ENCODE data around the gene TEC. TPM values are rescaled to one million over a fixed set of nuclear protein-coding genes. Genes with fewer than 3 reads are reported as not detected.

Gene TEC
- total RNA-seq, 1 donor from 2014 or later, result 2.7 TPM

DNA sequence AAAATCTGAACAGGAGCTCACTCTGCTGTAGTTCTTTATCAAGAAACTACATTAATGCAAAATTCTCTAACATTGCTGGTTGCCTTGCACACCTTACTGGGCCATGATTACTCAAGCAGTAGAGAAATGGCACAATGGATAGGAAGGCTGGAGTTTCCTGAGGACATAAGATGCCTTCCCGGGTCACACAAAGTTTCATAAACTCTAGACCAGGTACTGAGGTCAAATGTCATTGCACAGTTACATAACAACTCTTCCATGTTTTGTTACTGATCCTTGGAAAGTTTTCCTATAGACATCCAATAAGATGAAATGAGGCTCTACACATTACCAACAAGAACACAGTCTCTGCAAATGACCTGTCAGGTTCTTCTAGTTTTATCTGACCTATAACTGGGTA is 9.9 kb downstream of the TEC start:
- DNase-seq, result no peak
- Mint-ChIP-seq H3K36me3 (ENCODE audit: low read depth) (no peaks in the 10 kb centered on the region), H3K4me1 (peaks cover 9% of the 10 kb centered on the region), H3K4me3 (no peak overlapping the region), H3K9me3 (peaks cover 5% of the 10 kb centered on the region), H3K27ac (no peak overlapping the region), H3K27me3 (no peaks in the 10 kb centered on the region)
- intact Hi-C loops (cut with micrococcal nuclease), result no loop called here

DNA sequence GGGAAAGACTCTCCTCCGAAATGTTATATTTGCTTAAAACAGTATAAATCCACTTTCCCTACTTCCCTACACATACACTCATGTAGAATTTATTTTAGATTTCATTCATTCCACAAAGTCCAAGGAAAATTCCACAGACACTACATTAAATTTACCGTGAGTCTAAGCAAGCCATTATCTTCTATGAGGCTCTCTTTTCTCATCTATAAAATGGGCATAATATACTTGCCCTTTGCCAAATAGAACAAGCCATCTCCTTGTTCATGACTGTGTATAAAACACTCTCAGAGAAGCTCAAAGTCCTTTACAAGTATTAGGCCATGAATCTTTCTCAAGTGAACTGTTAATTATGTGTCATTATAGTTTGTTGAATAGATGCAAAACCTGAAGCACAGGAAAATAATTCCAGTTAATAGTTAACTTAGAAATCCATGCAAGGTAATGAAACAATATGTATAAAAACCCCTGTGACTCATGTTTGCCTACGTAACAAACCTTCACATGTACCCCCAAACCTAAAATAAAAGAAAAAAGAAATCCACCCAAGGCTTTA is 10.7 kb downstream of the TEC start:
- no peak for DNase-seq
- H3K4me3 Mint-ChIP-seq, result no peak overlapping the region
- H3K36me3 Mint-ChIP-seq (ENCODE audit: low read depth), result no peaks in the 10 kb centered on the region
- intact Hi-C loops (cut with micrococcal nuclease), result no loop called here
- H3K4me1 Mint-ChIP-seq, result peaks cover 9% of the 10 kb centered on the region
- peaks cover 5% of the 10 kb centered on the region for H3K9me3 Mint-ChIP-seq
- no peaks in the 10 kb centered on the region for H3K27me3 Mint-ChIP-seq
- H3K27ac Mint-ChIP-seq, result no peak overlapping the region

DNA sequence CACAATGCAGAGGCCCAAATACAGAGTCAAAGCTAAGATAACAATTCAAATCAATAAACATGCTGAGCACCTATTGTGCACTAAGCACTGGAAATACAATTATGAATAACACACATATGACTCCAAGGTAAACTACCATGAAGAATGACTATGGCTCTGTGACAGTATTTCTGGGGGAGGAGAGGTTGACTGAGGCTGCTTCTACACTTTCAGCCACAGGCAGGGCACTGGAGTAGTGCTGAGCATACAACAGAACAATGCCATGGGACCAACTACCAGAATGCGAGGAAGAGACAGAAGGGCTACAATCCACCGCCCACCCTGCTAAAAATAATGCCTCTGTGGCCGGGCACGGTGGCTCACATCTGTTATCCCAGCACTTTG is 13.7 kb downstream of the TEC start:
- intact Hi-C loops (cut with micrococcal nuclease), result no loop called here
- peaks cover under 1% of the 10 kb centered on the region for H3K4me1 Mint-ChIP-seq
- no peak overlapping the region for H3K4me3 Mint-ChIP-seq
- H3K27me3 Mint-ChIP-seq, result no peaks in the 10 kb centered on the region
- no peak overlapping the region for H3K27ac Mint-ChIP-seq
- H3K36me3 Mint-ChIP-seq (ENCODE audit: low read depth), result no peaks in the 10 kb centered on the region
- DNase-seq, result no peak
- no peaks in the 10 kb centered on the region for H3K9me3 Mint-ChIP-seq

DNA sequence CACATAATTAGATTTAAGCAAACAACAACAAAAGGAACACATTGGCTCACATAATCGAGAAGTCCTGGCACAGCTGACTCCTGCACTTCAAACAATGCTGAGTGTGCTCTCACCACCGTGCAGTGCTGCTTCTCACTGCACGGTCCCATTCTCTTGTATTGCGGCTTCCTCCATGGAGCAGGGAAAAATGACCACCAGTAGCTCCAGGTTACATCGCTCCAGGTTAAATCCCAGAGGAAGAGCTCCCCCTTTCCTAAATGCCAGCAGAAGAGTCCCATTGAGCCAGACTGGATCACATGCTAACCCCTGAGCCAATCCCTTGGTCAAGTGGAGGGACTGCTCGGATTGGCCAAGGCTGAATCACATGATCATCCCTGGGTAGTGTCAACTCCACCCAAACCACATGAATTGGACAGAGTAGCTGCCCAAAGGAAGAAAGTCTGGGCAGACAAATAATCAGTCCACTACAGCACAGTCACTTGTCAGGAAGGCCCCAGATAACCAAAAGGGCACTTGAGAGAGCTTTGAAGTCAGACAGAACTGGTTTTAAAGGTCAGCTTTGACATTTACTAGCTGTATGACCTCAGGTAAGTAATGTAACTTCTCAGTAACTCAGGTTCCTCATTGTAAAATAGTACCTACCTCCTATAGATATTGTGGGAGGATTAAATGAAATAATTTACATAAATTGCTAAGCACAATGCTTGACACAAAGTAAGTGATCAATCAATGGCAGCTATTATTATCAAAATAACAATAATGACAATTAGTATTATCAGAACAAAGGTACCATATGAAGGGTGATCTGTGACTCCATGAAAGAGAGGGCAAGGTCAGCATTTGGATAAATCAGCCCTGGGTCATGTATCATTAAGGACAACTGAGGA is 14.3 kb downstream of the TEC start:
- no peak for DNase-seq
- Mint-ChIP-seq H3K4me3 (no peak overlapping the region), H3K4me1 (no peaks in the 10 kb centered on the region), H3K27ac (no peak overlapping the region), H3K27me3 (no peaks in the 10 kb centered on the region), H3K9me3 (no peaks in the 10 kb centered on the region), H3K36me3 (ENCODE audit: low read depth) (no peaks in the 10 kb centered on the region)
- intact Hi-C loops (cut with micrococcal nuclease), result no loop called here

DNA sequence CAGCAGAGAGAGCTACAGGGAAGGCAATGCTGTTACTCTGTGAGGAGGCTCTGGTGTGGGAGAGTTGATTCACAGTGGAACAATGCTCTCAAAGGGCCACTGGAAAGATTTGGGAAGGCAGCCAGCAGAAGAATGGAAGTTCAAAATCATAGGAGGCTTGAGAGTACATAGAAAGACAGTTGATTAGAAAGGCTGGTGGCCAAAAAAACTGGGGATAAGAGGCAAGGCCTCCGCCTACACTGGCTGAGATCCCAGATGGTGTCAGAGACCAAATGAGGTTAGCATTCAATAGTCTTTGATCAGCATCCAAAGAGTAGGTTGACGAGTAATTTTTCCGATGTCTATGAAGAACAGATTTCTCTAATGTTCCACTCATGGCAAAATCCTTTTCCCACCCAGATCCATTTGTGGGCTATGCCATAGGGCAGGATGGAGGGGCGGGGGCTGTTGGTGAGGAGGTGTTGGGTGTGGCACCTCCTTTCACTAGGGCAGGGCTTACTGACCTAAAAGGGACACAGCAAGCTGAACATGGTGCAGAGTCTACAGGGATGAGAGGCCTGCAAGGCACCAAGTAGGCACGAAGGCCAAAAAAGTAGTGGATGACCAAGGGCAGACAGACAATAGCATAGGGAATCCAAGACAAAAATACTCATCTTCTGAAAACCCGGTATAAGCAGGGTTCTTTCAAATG is 15.1 kb downstream of the TEC start:
- Mint-ChIP-seq H3K4me1 (no peaks in the 10 kb centered on the region), H3K27ac (no peak overlapping the region), H3K4me3 (no peak overlapping the region), H3K9me3 (no peaks in the 10 kb centered on the region), H3K36me3 (ENCODE audit: low read depth) (no peaks in the 10 kb centered on the region), H3K27me3 (no peaks in the 10 kb centered on the region)
- intact Hi-C loops (cut with micrococcal nuclease), result no loop called here
- no peak for DNase-seq

DNA sequence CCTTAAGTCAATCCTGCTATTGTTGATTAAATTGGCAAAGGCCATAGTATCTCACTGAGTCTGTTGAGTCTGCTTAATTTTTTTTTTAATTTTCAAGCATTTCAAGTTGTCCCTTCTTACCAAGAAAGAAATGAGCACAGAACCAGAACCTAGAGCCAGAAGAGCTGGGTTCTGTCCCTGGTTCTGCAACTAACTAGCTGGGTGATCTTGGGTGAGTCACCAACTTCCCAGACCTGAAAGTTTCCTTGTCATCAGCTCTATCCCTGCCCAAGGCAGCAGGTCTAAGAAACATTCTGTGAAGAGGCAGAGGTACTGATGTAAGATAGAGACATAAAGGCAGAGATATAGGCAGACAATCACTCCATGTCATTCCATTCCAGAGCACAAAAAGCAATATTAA is 17.3 kb downstream of the TEC start:
- no peak for DNase-seq
- intact Hi-C loops (cut with micrococcal nuclease), result no loop called here
- no peaks in the 10 kb centered on the region for H3K36me3 Mint-ChIP-seq (ENCODE audit: low read depth)
- no peak overlapping the region for H3K27ac Mint-ChIP-seq
- H3K27me3 Mint-ChIP-seq, result no peaks in the 10 kb centered on the region
- H3K4me3 Mint-ChIP-seq, result no peak overlapping the region
- no peaks in the 10 kb centered on the region for H3K9me3 Mint-ChIP-seq
- no peaks in the 10 kb centered on the region for H3K4me1 Mint-ChIP-seq

DNA sequence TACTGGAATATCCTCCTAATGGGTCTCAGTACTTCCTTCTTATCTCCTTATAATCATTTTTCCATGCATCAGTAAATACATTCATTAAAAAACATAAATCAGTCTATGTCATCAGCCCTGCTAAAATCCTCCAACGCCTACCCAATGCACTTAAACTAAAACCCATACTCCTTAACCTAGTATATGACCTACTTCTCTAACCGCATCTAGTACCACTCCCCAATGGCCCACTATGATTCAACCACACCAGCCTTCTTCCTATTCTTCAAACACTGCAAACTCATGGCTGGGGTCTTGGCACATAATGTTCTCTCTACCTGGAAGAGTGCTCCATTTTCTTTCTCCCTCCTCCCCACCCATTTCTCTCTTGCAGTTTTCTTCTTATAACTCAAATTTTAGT is 18.7 kb downstream of the TEC start:
- intact Hi-C loops (cut with micrococcal nuclease), result no loop called here
- H3K27me3 Mint-ChIP-seq, result no peaks in the 10 kb centered on the region

DNA sequence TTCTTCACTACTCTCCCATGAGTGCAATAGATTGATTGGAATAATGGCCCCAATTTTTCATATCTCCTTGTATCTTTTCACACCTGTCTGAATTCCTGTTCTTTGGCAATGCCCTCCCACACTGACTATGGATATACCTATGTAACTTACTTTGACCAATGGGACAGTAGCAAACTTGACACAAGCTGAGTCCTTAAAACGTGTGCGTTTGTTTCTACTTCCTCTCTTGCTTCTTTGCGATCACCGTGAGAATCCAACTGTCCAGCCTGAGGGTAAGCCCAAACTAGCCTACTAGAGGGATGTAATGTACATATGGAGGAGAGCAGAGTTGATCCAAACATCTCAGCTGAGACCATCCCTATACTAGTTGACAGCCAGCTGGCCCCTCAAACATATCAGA is 19.3 kb downstream of the TEC start:
- Mint-ChIP-seq H3K4me1 (no peaks in the 10 kb centered on the region), H3K27me3 (no peaks in the 10 kb centered on the region), H3K36me3 (ENCODE audit: low read depth) (no peaks in the 10 kb centered on the region), H3K27ac (no peak overlapping the region), H3K4me3 (no peak overlapping the region), H3K9me3 (no peaks in the 10 kb centered on the region)
- intact Hi-C loops (cut with micrococcal nuclease), result no loop called here
- DNase-seq, result no peak

More for the DNA sequence above, 18.7 kb downstream of the TEC start:
- Mint-ChIP-seq H3K4me3 (no peak overlapping the region), H3K27ac (no peak overlapping the region), H3K9me3 (no peaks in the 10 kb centered on the region), H3K36me3 (ENCODE audit: low read depth) (no peaks in the 10 kb centered on the region), H3K4me1 (no peaks in the 10 kb centered on the region)
- DNase-seq, result no peak

DNA sequence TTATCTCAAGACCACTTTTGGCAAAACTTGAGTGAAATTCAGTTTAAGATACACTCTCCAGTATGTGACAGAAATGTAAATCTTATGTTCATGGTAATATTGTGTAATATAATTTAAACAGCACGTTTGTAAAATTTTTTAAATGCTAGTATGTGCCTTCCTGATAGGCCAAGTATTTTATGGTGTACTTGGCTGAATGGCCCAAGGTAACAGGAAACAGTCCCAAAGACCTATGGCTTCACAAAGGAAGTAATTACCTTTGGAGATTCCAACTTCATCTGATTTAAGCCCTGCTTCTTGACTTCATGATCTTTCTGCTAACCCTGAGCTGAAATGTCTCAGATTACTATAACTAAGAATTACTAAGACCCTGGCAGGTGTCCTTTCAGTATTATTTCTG is 20.3 kb downstream of the TEC start:
- intact Hi-C loops (cut with micrococcal nuclease), result no loop called here
- Mint-ChIP-seq H3K4me1 (no peaks in the 10 kb centered on the region), H3K9me3 (no peaks in the 10 kb centered on the region), H3K4me3 (no peak overlapping the region), H3K27ac (no peak overlapping the region), H3K27me3 (no peaks in the 10 kb centered on the region), H3K36me3 (ENCODE audit: low read depth) (no peaks in the 10 kb centered on the region)
- no peak for DNase-seq

DNA sequence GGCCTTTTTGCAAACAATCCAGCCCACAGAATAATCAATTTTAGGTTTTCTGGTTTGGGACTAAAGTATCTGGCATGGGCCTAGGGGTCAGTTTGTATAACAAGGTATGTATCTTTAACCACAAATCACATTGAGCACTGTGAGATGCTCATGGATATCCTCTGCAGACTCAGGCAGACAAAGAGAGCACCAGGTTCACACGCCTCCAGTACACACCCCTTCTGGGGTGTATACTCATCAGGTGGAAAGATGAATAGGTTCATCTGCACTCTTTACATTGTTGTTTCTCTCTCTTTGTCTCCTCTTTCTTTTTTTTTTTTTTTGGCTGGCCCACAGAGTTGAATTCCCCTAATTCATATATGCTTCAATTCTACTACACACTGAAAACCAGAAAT is 21.1 kb downstream of the TEC start:
- DNase-seq, result no peak
- Mint-ChIP-seq H3K27me3 (no peaks in the 10 kb centered on the region), H3K27ac (no peak overlapping the region), H3K36me3 (ENCODE audit: low read depth) (no peaks in the 10 kb centered on the region), H3K9me3 (no peaks in the 10 kb centered on the region), H3K4me1 (no peaks in the 10 kb centered on the region), H3K4me3 (no peak overlapping the region)
- intact Hi-C loops (cut with micrococcal nuclease), result no loop called here

DNA sequence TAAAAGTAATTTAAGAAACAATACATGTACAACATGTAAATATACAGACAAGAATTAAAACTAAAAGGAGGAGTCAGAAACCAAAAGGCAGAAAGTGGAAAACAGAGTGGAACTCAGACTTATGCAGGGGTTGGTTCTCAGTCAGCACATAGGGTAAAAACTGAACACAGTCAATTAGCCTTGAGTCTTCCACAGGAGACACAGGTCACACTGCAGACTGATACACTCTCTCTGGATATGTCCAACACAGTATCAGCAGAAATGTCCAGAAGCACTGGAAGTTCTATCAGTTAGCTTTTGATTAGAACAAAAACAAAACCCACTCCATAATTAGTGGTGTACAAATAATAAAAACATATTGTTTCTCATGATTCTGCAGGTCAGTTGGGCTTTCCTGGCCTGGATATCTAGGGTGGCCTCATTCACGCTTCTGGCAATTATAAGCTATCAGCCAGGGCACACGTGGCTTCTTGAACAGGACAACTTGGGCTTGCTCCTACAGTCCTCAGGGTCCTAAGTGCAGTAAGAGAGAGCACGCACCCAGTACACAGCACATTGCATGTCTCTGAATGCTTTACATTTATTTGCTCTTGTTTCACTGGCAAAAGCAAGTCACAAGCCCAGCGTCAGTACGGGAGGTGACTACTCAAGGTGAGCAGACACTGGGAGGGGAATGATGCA is 21.6 kb downstream of the TEC start:
- Mint-ChIP-seq H3K4me3 (no peak overlapping the region), H3K27me3 (no peaks in the 10 kb centered on the region), H3K4me1 (no peaks in the 10 kb centered on the region), H3K36me3 (ENCODE audit: low read depth) (no peaks in the 10 kb centered on the region), H3K9me3 (no peaks in the 10 kb centered on the region), H3K27ac (no peak overlapping the region)
- DNase-seq, result no peak
- intact Hi-C loops (cut with micrococcal nuclease), result no loop called here

DNA sequence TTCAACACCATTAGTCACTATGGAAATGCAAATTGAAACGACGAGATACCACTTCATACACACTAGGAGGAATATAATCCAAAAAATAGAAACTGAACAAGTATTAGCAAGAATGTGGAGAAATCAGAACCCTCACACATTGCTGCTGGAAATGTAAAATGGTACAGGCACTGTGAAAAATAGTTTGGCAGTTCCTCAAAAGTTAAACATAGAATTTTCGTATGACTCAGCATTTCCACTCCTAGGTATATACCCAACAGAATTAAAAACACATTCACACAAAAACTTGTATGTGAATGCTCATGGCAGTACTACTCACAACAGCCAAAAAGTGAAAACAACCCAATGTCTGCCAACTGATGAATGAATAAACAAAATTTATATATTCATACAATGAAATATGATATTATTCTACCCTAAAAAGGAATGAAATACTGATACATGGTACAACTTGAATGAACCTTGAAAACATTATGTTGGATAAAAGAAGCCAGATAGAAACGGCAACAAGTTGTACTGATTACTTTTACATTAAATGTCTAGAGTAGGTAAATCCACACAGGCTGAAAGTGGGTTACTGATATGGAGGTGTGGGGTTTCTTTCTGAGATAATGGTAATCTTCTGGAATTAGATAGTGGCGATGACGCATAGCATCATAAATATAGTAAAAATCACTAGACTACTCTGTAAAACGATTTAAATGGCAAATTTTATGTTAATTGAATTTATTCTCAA is 22.3 kb downstream of the TEC start:
- intact Hi-C loops (cut with micrococcal nuclease), result no loop called here
- no peaks in the 10 kb centered on the region for H3K9me3 Mint-ChIP-seq
- H3K4me3 Mint-ChIP-seq, result no peak overlapping the region
- no peaks in the 10 kb centered on the region for H3K4me1 Mint-ChIP-seq
- no peaks in the 10 kb centered on the region for H3K27me3 Mint-ChIP-seq
- DNase-seq, result no peak
- no peaks in the 10 kb centered on the region for H3K36me3 Mint-ChIP-seq (ENCODE audit: low read depth)
- no peak overlapping the region for H3K27ac Mint-ChIP-seq

DNA sequence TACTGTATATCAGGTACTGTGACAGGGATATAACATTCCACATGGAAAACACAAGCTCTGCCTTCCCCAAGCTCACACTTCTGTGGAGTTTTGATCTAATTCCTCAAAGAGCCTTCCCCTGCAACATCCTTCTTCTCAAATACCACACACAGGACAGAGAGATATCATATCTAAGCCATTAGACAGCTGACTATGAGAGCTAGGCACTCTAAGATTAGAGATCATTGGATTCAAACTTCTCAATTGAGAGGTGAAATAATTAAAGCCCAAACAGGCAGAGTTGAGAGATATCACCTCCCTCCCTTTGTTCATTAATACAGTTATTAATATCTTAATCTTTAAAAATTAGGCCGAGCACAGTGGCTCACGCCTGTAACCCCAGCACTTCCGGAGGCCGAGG is 25.0 kb downstream of the TEC start:
- Mint-ChIP-seq H3K36me3 (ENCODE audit: low read depth) (no peaks in the 10 kb centered on the region), H3K4me3 (no peak overlapping the region), H3K27me3 (peaks cover 3% of the 10 kb centered on the region), H3K27ac (no peak overlapping the region), H3K4me1 (no peaks in the 10 kb centered on the region), H3K9me3 (no peaks in the 10 kb centered on the region)
- DNase-seq, result no peak
- intact Hi-C loops (cut with micrococcal nuclease), result no loop called here

Data from activated CD4-positive, alpha-beta T cell treated with anti-CD3 and anti-CD28 coated beads, Interleukin-2, amount 10 ng/mL, durations not matched to agents 24 days and 14 days (primary cell).